Cardiac muscle cell (in vitro differentiated cells and primary cell): ENCODE results near the gene ATE1. TPM values are rescaled to one million over a fixed set of nuclear protein-coding genes. Genes with fewer than 3 reads are reported as not detected.

Experiments
- DNase-seq, 2 donors: peaks; one replicate each; pipeline versions ENCODE4 v3.0.0 to v3.0.0-alpha.2; 2010 to 2017; ENCODE audit warnings: low read depth in 1 of 2, low spot score in 1 of 2
- H3K27ac ChIP-seq: fragments of 200-600 bp; sonication (generic); 2 replicates; pipeline ENCODE4 v1.5.1; 2016
- H3K27me3 ChIP-seq: fragments of 200-600 bp; sonication (generic); 2 replicates; pipeline ENCODE4 v1.6.0; 2016; ENCODE audit warnings: control low read depth
- H3K36me3 ChIP-seq: fragments of 200-600 bp; sonication (generic); 2 replicates; pipeline ENCODE4 v1.5.1; 2016; ENCODE audit warnings: control low read depth
- H3K4me1 ChIP-seq: fragments of 200-600 bp; sonication (generic); 2 replicates; pipeline ENCODE4 v1.8.1; 2017; ENCODE audit warnings: low read depth, mild to moderate bottlenecking, mixed run types
- H3K4me3 ChIP-seq: fragments of 200-600 bp; sonication (generic); 2 replicates; pipeline ENCODE4 v1.5.1; 2016; ENCODE audit warnings: mild to moderate bottlenecking
- H3K9me3 ChIP-seq: fragments of 200-600 bp; sonication (generic); 2 replicates; pipeline ENCODE4 v1.5.1; 2017; ENCODE audit warnings: low read depth, mild to moderate bottlenecking, control low read depth
- polyA plus RNA-seq: library from polyadenylated mRNA; unstranded; fragments of >200 nt; fragmentation: Nextera tagmentation; extraction: Ambion mirVana; gene quantifications from 2 replicates; pipeline ENCODE4 v1.2.1, GENCODE V29; 2016
- total RNA-seq: library from RNA; depleted of rRNA; stranded (reverse); fragments of >200 nt; gene quantifications from 2 replicates; pipeline ENCODE4 v1.2.3, GENCODE V29; 2016
- TF ChIP-seq, protein P1 (sequence below): IDR thresholded peaks from 2 replicates; pipeline ENCODE4 v1.5.1; 2012; ENCODE audit warnings: low read depth, mild to moderate bottlenecking, low read length

ATE1 gene
- total and polyA plus RNA-seq, 2 experiments from 2014 or later = 18.4 to 21.4 TPM

DNA sequence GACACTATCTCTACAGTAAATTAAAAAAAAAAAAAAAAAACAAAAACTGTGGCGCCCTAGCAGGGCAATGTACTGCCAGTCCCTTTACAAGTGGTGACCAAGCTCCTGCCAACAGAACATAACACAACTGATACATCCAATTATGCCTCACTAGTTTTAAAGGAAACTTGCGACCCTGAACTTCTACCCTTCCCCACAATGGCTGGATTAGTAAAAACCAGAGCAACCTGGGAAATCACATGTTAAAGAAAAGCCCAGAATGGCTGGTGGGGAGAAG is 16.5 kb downstream of the ATE1 start:
- H3K27ac ChIP-seq = no peak overlapping the region

GRCh38 chr10:121910673-121911420 is 17.0 kb downstream of the ATE1 start:
- peak in 1 of 2 donors; percentile 40 for DNase-seq

More for the DNA sequence above, 16.5 kb downstream of the ATE1 start:
- H3K27me3 ChIP-seq = no peaks in the 10 kb centered on the region
- no peaks in the 10 kb centered on the region for H3K9me3 ChIP-seq
- H3K4me3 ChIP-seq = no peak overlapping the region
- DNase-seq = no peak
- H3K36me3 ChIP-seq = peaks cover 31% of the 10 kb centered on the region
- TF ChIP-seq, protein P1, sequence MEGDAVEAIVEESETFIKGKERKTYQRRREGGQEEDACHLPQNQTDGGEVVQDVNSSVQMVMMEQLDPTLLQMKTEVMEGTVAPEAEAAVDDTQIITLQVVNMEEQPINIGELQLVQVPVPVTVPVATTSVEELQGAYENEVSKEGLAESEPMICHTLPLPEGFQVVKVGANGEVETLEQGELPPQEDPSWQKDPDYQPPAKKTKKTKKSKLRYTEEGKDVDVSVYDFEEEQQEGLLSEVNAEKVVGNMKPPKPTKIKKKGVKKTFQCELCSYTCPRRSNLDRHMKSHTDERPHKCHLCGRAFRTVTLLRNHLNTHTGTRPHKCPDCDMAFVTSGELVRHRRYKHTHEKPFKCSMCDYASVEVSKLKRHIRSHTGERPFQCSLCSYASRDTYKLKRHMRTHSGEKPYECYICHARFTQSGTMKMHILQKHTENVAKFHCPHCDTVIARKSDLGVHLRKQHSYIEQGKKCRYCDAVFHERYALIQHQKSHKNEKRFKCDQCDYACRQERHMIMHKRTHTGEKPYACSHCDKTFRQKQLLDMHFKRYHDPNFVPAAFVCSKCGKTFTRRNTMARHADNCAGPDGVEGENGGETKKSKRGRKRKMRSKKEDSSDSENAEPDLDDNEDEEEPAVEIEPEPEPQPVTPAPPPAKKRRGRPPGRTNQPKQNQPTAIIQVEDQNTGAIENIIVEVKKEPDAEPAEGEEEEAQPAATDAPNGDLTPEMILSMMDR = no peak
- H3K4me1 ChIP-seq = no peaks in the 10 kb centered on the region

DNA sequence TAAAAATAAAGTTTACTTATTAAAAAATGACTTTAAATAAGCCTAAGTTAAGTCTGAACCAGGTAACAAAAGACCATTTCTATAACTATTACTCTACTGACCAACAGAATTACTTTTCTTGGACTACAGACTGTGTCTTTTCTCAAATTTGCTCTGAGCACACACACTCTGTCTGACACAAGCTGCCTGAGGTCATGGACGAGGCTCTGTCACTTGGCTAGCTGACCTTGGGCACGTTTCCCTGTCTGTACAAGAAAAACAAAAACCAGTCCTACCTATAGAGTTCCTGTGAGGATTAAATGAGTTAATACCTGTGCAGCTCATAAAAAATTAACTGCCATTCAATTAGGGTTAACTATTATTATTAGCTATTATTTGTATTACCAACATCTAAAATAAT is 22.9 kb downstream of the ATE1 start:
- DNase-seq = no peak
- H3K36me3 ChIP-seq = peaks cover 19% of the 10 kb centered on the region
- H3K9me3 ChIP-seq = no peaks in the 10 kb centered on the region
- H3K27me3 ChIP-seq = no peaks in the 10 kb centered on the region
- no peak overlapping the region for H3K4me3 ChIP-seq
- H3K4me1 ChIP-seq = no peaks in the 10 kb centered on the region
- peak overlapping the region; percentile 15 for H3K27ac ChIP-seq
- TF ChIP-seq, protein P1 = no peak

More at GRCh38 chr10:121910673-121911420, 17.0 kb downstream of the ATE1 start:
- H3K9me3 ChIP-seq = no peaks in the 10 kb centered on the region
- H3K4me1 ChIP-seq = no peaks in the 10 kb centered on the region
- H3K36me3 ChIP-seq = peaks cover 31% of the 10 kb centered on the region
- TF ChIP-seq, protein P1 = no peak
- H3K27ac ChIP-seq = no peak overlapping the region
- no peaks in the 10 kb centered on the region for H3K27me3 ChIP-seq
- H3K4me3 ChIP-seq = no peak overlapping the region

DNA sequence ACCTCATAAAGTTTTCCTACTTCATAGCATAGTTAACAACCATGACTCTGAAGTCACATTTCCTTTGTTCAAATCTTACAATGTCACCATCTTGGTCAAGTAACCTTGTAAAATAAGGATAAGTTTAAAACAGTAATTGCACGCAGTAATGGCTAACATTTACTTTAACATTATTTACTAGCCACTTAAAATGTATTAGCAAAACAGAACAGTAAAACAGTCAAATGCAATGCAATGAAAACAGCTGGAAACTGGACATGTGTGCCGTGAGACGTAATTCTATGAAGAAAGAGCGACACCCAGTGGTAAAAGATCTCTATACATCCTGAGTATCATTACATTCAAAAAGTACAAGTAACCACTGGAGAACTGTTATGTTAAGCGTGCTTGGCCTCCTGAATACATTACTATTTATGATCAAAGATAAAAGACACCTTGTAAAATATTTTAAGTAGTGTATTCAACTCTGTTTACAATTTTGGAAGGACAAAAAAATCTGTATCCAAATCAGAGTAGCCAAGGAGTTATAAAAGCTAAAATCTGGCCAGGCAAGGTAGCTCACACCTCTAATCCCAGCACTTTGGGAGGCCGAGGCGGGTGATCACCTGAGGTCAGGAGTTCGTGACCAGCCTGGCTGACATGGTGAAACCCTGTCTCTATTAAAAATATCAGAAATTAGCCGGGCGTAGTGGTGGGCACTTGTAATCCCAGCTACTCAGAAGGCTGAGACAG is 27.2 kb downstream of the ATE1 start:
- no peaks in the 10 kb centered on the region for H3K27me3 ChIP-seq
- no peak overlapping the region for H3K4me3 ChIP-seq
- H3K27ac ChIP-seq = peak overlapping the region; percentile 5
- TF ChIP-seq, protein P1 = peak; percentile 66
- H3K4me1 ChIP-seq = no peaks in the 10 kb centered on the region
- H3K9me3 ChIP-seq = no peaks in the 10 kb centered on the region
- peaks cover 24% of the 10 kb centered on the region for H3K36me3 ChIP-seq
- DNase-seq = peak; percentile 81 to 84

DNA sequence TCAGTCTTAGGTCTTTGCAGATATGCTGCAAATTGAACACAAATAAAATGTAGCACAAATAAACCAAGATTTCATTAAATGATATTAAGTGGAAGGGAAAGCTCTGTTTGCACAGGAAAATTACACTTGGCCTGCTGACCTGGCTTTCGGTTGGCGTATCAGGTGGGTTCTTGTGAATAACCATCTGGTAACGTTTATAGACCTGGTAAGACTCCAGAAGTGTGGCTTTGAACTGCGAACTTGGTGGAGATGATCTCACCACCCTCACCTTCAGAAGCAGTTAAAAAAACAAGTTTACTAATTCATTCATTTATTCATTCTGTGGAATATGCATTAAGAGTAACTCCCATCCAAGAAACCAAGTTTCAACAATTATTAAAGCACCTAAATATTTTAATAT is 28.1 kb downstream of the ATE1 start:
- no peak overlapping the region for H3K27ac ChIP-seq
- H3K4me1 ChIP-seq = no peaks in the 10 kb centered on the region
- TF ChIP-seq, protein P1 = no peak
- no peak for DNase-seq
- H3K36me3 ChIP-seq = peaks cover 24% of the 10 kb centered on the region
- H3K27me3 ChIP-seq = no peaks in the 10 kb centered on the region
- no peaks in the 10 kb centered on the region for H3K9me3 ChIP-seq
- no peak overlapping the region for H3K4me3 ChIP-seq
